Activated CD8-positive, alpha-beta memory T cell treated with anti-CD3 and anti-CD28 coated beads, Interleukin-2, amount 50 U/mL, for 1 hour (primary cell): ENCODE results near the gene CABLES2.

Experiments used
- DNase-seq: peaks from one replicate; pipeline ENCODE4 v3.0.0-alpha.2; 2020; ENCODE audit errors: extremely low read depth

CABLES2 gene

GRCh38 chr20:62347151-62347404 is 60.0 kb downstream of the CABLES2 start:
- DNase-seq: no peak

- DNase-seq: no peak
Observed at GRCh38 chr20:62346398-62347150, 60.5 kb downstream of the CABLES2 start.

- DNase-seq: no peak
Observed at GRCh38 chr20:62345681-62346370, 61.3 kb downstream of the CABLES2 start.

GRCh38 chr20:62344782-62345181 is 62.3 kb downstream of the CABLES2 start:
- DNase-seq: no peak

- DNase-seq: no peak
Observed at GRCh38 chr20:62344092-62344491, 63.0 kb downstream of the CABLES2 start.

- DNase-seq: no peak
Observed at GRCh38 chr20:62342910-62343309, 64.2 kb downstream of the CABLES2 start.

- DNase-seq: no peak
Observed at GRCh38 chr20:62339647-62340062, 67.4 kb downstream of the CABLES2 start.
